ENCODE data around the gene PANX1.

PANX1 gene, protein sequence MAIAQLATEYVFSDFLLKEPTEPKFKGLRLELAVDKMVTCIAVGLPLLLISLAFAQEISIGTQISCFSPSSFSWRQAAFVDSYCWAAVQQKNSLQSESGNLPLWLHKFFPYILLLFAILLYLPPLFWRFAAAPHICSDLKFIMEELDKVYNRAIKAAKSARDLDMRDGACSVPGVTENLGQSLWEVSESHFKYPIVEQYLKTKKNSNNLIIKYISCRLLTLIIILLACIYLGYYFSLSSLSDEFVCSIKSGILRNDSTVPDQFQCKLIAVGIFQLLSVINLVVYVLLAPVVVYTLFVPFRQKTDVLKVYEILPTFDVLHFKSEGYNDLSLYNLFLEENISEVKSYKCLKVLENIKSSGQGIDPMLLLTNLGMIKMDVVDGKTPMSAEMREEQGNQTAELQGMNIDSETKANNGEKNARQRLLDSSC

DNA sequence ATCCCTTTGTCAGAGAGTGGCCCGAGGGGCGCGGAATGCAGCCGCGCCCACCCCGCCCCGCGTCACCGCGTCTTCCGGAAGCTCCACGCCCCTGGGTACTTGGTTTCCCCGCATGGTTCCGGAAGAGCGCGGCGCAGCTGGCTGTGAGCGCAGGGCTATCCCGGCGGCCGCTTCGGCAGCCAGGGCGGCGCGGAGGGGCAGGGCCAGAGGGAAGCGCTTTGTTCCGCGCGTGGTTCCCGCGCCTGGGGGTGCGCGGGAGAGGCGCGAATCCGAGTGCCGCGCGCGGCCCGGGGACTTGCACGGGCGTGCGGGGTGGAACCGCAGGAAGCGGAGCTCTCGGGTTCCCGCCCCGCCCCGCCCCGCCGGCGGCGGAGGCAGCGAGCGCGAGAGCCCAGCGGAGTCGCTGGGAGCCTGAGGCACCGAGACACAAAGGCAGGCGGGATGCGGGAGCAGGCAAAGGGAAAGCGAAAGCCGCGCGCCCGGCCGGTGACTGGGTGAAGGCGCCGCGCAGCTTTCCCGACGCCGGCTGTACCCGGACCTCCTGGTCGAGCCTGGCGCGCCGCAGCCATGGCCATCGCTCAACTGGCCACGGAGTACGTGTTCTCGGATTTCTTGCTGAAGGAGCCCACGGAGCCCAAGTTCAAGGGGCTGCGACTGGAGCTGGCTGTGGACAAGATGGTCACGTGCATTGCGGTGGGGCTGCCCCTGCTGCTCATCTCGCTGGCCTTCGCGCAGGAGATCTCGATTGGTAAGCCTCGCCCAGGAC lies at the start of gene PANX1:
Gene PANX1 (plus strand): TSS at position 96 of the 766 bp plus-strand sequence. CDS start 472 bp downstream, at position 568.
- TF ChIP-seq, protein P1, sequence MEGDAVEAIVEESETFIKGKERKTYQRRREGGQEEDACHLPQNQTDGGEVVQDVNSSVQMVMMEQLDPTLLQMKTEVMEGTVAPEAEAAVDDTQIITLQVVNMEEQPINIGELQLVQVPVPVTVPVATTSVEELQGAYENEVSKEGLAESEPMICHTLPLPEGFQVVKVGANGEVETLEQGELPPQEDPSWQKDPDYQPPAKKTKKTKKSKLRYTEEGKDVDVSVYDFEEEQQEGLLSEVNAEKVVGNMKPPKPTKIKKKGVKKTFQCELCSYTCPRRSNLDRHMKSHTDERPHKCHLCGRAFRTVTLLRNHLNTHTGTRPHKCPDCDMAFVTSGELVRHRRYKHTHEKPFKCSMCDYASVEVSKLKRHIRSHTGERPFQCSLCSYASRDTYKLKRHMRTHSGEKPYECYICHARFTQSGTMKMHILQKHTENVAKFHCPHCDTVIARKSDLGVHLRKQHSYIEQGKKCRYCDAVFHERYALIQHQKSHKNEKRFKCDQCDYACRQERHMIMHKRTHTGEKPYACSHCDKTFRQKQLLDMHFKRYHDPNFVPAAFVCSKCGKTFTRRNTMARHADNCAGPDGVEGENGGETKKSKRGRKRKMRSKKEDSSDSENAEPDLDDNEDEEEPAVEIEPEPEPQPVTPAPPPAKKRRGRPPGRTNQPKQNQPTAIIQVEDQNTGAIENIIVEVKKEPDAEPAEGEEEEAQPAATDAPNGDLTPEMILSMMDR (IDR thresholded peaks at IDR 0.05; ENCODE audit: low read depth, low read length): no peak
- peak; percentile 84 to 89 for DNase-seq (ENCODE audit: low read depth in 2 of 2)
- peak within 1 kb of the TSS; percentile 82 to 87 for H3K4me3 ChIP-seq (replicated peaks in 1 of 2; ENCODE audit: low read depth in 2 of 2, low read length in 2 of 2)

DNA sequence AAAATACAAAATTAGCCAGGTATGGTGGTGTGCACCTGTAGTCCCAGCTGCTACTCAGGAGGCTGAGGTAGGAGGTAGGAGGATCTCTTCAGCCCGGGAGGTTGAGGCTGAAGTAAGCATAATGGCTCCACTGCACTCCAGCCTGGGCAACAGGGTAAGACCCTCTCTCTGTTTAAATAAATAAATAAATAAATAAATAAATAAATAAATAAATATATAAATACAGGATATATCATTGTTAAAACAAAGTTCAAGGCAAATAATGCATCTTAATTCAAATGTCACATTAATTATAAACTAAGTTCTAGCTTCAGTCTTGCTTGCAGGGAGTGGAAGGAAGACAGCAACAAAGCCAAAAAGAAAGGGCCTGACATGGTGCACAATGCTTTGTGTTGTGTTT lies 44.5 kb upstream of the PANX1 start:
- DNase-seq (ENCODE audit: low read depth in 2 of 2): no peak
- TF ChIP-seq, protein P1 (IDR thresholded peaks at IDR 0.05; ENCODE audit: low read depth, low read length): no peak
- H3K4me3 ChIP-seq (replicated peaks in 1 of 2; ENCODE audit: low read depth in 2 of 2, low read length in 2 of 2): no peak overlapping the region

DNA sequence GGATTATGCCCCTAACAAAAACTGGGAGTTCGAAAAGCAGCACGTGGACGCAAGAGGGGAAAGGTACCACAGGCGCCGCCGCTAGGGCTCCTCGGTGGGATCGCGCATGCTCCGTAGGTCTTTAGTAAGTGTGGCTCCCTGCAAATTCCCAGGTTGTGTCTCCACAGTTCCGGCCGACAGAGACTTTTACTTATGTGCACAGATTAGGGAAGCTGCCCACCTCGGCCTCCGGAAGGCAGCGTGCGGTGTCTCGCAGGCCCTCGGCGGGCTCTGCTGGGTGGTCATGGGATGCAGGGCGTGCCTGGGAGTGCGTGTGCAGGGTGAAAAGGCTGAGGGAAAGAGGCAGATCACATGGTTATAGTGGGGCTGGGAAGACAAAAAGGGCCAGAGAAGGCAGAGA lies 39.7 kb upstream of the PANX1 start:
- H3K4me3 ChIP-seq (replicated peaks in 1 of 2; ENCODE audit: low read depth in 2 of 2, low read length in 2 of 2): no peak overlapping the region
- DNase-seq (ENCODE audit: low read depth in 2 of 2): no peak
- TF ChIP-seq, protein P1 (IDR thresholded peaks at IDR 0.05; ENCODE audit: low read depth, low read length): no peak

DNA sequence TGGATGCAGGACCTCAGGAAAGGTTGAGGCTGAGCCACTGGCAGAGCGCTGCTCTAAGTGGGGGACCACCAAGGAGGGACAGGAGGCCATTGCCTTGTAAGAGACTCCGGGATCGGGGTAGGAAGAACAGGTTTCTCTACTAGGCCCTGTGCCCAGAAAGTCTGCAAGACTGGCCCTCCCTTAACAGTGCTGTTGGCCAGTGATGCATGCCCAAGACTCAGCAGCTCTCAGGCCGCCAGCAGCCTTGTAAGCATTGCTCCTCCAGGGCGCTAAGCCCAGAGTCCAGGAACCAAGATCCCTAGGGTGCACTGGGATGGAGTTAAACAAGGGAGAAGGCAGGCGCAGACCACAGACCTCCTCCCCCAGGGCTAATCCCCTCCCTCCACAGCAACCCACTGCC lies 39.3 kb upstream of the PANX1 start:
- no peak overlapping the region for H3K4me3 ChIP-seq (replicated peaks in 1 of 2; ENCODE audit: low read depth in 2 of 2, low read length in 2 of 2)
- TF ChIP-seq, protein P1 (IDR thresholded peaks at IDR 0.05; ENCODE audit: low read depth, low read length): no peak
- DNase-seq (ENCODE audit: low read depth in 2 of 2): no peak

DNA sequence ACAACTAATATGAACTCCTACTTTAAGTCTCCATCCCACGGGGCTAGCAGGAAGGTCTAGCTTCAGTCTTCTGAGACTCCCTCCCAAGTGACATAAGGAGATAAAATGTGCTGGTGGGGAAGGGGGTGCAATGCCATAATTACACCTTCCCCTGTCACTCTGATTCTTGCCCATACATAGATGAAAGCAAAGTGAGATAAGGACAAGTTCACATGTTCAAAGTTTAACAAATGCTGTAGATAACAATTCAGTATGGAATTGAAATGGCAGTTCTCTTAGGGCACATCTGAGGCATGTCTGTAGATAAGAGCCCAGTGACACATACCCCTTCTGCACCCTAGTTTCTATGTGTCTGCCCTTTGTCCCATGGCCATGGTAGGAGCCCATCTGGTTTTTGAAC lies 38.2 kb upstream of the PANX1 start:
- DNase-seq (ENCODE audit: low read depth in 2 of 2): no peak
- TF ChIP-seq, protein P1 (IDR thresholded peaks at IDR 0.05; ENCODE audit: low read depth, low read length): no peak
- no peak overlapping the region for H3K4me3 ChIP-seq (replicated peaks in 1 of 2; ENCODE audit: low read depth in 2 of 2, low read length in 2 of 2)

DNA sequence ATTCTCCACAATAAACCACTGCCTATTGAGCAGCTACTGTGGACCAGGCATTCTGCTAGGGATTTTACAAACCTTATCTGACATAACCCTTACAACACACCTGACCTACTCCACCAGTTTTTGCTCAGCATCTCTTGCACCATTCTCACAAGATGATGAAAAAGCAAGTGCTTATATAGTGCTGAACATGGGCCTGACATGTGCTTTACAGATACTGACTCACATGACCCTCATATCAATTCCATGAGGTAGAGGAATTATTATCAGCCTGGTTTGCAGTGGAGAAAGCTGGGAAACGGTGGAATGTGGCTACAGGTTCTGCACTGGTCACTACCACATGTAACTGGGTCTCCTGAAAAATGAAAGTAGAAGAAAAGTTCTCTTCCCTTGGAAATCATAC lies 37.5 kb upstream of the PANX1 start:
- no peak overlapping the region for H3K4me3 ChIP-seq (replicated peaks in 1 of 2; ENCODE audit: low read depth in 2 of 2, low read length in 2 of 2)
- TF ChIP-seq, protein P1 (IDR thresholded peaks at IDR 0.05; ENCODE audit: low read depth, low read length): no peak
- no peak for DNase-seq (ENCODE audit: low read depth in 2 of 2)

Measured in cardiac fibroblast (primary cell).